ENCODE measurements around the gene PIWIL4. TPM values are rescaled to one million over a fixed set of nuclear protein-coding genes. Genes with fewer than 3 reads are reported as not detected.

Gene PIWIL4
- total and polyA plus RNA-seq, 2 of the 8 experiments (the other 6 are each of a cell fraction or from before 2014, with no cell fraction given): 0.51 to 0.52 TPM

GRCh38 chr11:94662065-94662779 lies 95.1 kb downstream of the PIWIL4 start (continued):
- TF ChIP-seq EP300 (IDR thresholded peaks at IDR 0.05; ENCODE audit: borderline replicate concordance in 1 of 2, low read depth in 2 of 2, low read length in 2 of 2): peak in 1 of 2 experiments; percentile 21; a peak in 1 of 3 replicates
